ENCODE measurements around the gene NCOA6. TPM values are rescaled to one million over a fixed set of nuclear protein-coding genes. Genes with fewer than 3 reads are reported as not detected.

Gene NCOA6
- total RNA-seq, 2 experiments from 2014 or later: 8.8 to 24.4 TPM

DNA sequence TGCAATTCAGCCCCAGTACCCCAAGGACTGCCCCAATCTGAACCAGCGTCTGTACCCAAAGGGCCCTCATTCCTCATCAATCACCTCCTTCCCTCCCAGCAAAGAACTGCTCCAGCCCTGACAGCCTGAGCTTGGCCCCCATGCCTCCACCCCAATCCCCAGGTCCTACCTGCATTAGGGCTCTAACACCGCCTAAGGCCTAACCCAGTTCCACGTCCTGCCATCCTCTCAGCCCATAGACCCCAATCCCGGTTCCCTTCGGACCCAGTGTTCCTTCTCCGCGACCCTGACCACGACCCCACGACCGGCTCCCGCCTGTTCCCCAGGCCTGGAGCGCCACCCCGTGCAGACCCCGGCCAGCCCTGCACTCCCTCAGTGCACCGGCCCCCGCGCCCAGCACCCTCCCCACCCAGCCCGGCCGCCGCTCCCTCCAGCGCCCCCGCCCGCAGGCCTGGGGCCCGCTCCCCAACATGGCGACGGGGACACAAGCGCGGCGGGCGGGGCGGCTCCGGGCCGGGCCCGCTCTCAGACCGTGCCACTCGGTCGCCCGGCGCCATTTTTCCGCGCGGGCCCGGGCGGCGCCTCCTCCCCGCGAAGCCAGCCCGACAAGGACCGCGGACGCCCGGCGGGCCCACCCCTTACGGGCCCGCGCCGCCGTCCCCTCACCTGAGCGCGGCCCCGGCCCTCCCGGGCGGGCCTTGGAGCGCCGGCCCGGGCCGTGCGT, 483 bp downstream of the NCOA6 start:
- Histone ChIP-seq H4K20me1 (ENCODE audit: insufficient read depth, low read length) (peaks cover 10% of the 10 kb centered on the region; the same call in 1 of the 2 replicates), H3K36me3 (ENCODE audit: insufficient read depth, low read length) (no peaks in the 10 kb centered on the region), H3K79me2 (ENCODE audit: insufficient read depth, low read depth, low read length) (peaks cover 31% of the 10 kb centered on the region), H3K4me1 (ENCODE audit: insufficient read depth, low read length, poor library complexity, severe bottlenecking) (peaks cover 18% of the 10 kb centered on the region), H3K9me3 (ENCODE audit: low read length) (no peaks in the 10 kb centered on the region), H3K4me2 (ENCODE audit: low read length) (peak overlapping the region; percentile 91), H3K9me2 (ENCODE audit: insufficient read depth, low read length) (no peaks in the 10 kb centered on the region), H3K27ac (ENCODE audit: low read depth, low read length, poor library complexity, severe bottlenecking) (peak overlapping the region; percentile 61), H3K4me3 (ENCODE audit: low read depth, low read length, poor library complexity, severe bottlenecking) (peak overlapping the region; percentile 84), H2AFZ (ENCODE audit: low read length) (peak overlapping the region; percentile 38)
- intact Hi-C loops (cut with micrococcal nuclease; ENCODE audit: unreplicated experiment): no loop called here
- TF ChIP-seq EZH2phosphoT487 (IDR thresholded peaks at IDR 0.05; ENCODE audit: borderline replicate concordance, low read depth, low read length): no peak
- TF ChIP-seq, protein P1, sequence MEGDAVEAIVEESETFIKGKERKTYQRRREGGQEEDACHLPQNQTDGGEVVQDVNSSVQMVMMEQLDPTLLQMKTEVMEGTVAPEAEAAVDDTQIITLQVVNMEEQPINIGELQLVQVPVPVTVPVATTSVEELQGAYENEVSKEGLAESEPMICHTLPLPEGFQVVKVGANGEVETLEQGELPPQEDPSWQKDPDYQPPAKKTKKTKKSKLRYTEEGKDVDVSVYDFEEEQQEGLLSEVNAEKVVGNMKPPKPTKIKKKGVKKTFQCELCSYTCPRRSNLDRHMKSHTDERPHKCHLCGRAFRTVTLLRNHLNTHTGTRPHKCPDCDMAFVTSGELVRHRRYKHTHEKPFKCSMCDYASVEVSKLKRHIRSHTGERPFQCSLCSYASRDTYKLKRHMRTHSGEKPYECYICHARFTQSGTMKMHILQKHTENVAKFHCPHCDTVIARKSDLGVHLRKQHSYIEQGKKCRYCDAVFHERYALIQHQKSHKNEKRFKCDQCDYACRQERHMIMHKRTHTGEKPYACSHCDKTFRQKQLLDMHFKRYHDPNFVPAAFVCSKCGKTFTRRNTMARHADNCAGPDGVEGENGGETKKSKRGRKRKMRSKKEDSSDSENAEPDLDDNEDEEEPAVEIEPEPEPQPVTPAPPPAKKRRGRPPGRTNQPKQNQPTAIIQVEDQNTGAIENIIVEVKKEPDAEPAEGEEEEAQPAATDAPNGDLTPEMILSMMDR (conservative IDR thresholded peaks at IDR 0.05; ENCODE audit: low read length): peak; percentile 53
- ChIA-PET CTCF (ENCODE audit: unreplicated experiment) (no interaction called here), POLR2A (interaction anchor here (0.9 kb wide), 1 partner anchor 14 kb away, joined by 3 read pairs; no protein-coding TSS in a partner anchor)
- BruUV-seq (replicated peaks): no TSS peak
- peak; percentile 83 for DNase-seq (ENCODE audit: low spot score)

DNA sequence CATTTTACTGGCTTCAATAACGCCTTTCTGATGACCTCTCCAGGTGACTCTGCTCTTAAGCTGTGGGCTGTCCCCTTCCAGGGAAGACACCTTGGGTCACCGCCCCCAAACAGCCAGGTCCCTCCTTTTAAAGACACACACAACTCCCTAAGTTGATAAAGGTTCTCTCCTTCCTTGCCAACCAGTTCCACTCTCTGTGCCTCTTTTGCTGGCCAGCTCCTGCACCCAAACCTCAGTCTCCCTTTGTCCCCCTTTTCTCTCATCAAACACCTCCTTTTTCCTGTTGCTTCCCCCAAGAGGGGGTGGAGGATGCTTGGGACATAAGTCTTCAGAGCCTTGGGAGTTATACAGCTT, 1.0 kb downstream of the NCOA6 start:
- intact Hi-C loops (cut with micrococcal nuclease; ENCODE audit: unreplicated experiment): no loop called here
- no peaks in the 10 kb centered on the region for H3K36me3 ChIP-seq (ENCODE audit: insufficient read depth, low read length)
- DNase-seq (ENCODE audit: low spot score): peak; percentile 83
- H3K79me2 ChIP-seq (ENCODE audit: insufficient read depth, low read depth, low read length): peaks cover 33% of the 10 kb centered on the region
- ChIA-PET POLR2A (interaction anchor here (0.6 to 0.9 kb wide), 2 partner anchors 13 to 357 kb away, joined by 3 read pairs; no protein-coding TSS in a partner anchor), CTCF (ENCODE audit: unreplicated experiment) (no interaction called here)
- peak overlapping the region; percentile 61 for H3K27ac ChIP-seq (ENCODE audit: low read depth, low read length, poor library complexity, severe bottlenecking)
- H3K4me2 ChIP-seq (ENCODE audit: low read length): peak overlapping the region; percentile 91
- peak overlapping the region; percentile 84 for H3K4me3 ChIP-seq (ENCODE audit: low read depth, low read length, poor library complexity, severe bottlenecking)
- H4K20me1 ChIP-seq (ENCODE audit: insufficient read depth, low read length): peaks cover 16% of the 10 kb centered on the region; the same call in 1 of the 2 replicates
- peak overlapping the region; percentile 38; the same call in 1 of the 2 replicates for H2AFZ ChIP-seq (ENCODE audit: low read length)
- H3K9me2 ChIP-seq (ENCODE audit: insufficient read depth, low read length): no peaks in the 10 kb centered on the region
- no peak for TF ChIP-seq EZH2phosphoT487 (IDR thresholded peaks at IDR 0.05; ENCODE audit: borderline replicate concordance, low read depth, low read length)
- TF ChIP-seq, protein P1 (conservative IDR thresholded peaks at IDR 0.05; ENCODE audit: low read length): no peak
- BruUV-seq (replicated peaks): no TSS peak
- peaks cover 18% of the 10 kb centered on the region for H3K4me1 ChIP-seq (ENCODE audit: insufficient read depth, low read length, poor library complexity, severe bottlenecking)
- H3K9me3 ChIP-seq (ENCODE audit: low read length): no peaks in the 10 kb centered on the region

DNA sequence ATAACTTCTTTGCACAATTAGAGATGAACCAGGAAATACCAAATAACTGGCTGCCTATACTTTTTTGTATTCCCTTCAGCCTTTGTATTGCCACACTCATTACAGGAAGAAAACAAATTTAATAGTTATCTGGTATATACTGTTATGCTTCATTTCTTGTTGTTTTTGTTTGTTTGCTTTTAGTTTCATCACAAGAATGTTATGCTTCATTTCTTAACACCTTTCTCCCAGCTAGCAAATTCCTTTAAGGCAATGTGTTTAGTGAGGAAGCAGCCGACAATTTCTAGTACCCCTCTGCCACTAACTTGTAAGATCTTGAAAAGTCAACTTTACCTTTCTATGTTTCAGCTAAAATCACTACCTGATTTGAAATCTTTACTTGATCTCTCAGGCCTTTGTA, 1.4 kb downstream of the NCOA6 start:
- TSS peak; percentile 56 for BruUV-seq (replicated peaks)
- Histone ChIP-seq H3K4me3 (ENCODE audit: low read depth, low read length, poor library complexity, severe bottlenecking) (peak overlapping the region; percentile 84), H3K79me2 (ENCODE audit: insufficient read depth, low read depth, low read length) (peaks cover 37% of the 10 kb centered on the region), H3K27ac (ENCODE audit: low read depth, low read length, poor library complexity, severe bottlenecking) (no peak overlapping the region), H3K36me3 (ENCODE audit: insufficient read depth, low read length) (no peaks in the 10 kb centered on the region), H3K9me2 (ENCODE audit: insufficient read depth, low read length) (no peaks in the 10 kb centered on the region), H3K4me1 (ENCODE audit: insufficient read depth, low read length, poor library complexity, severe bottlenecking) (peaks cover 18% of the 10 kb centered on the region), H3K9me3 (ENCODE audit: low read length) (no peaks in the 10 kb centered on the region), H4K20me1 (ENCODE audit: insufficient read depth, low read length) (peaks cover 19% of the 10 kb centered on the region; the same call in 1 of the 2 replicates), H2AFZ (ENCODE audit: low read length) (no peak overlapping the region), H3K4me2 (ENCODE audit: low read length) (peak overlapping the region; percentile 91)
- intact Hi-C loops (cut with micrococcal nuclease; ENCODE audit: unreplicated experiment): no loop called here
- ChIA-PET POLR2A (interaction anchor here (0.6 to 0.9 kb wide), 2 partner anchors 13 to 356 kb away, joined by 3 read pairs; no protein-coding TSS in a partner anchor), CTCF (ENCODE audit: unreplicated experiment) (no interaction called here)
- TF ChIP-seq EZH2phosphoT487 (IDR thresholded peaks at IDR 0.05; ENCODE audit: borderline replicate concordance, low read depth, low read length): no peak
- TF ChIP-seq, protein P1 (conservative IDR thresholded peaks at IDR 0.05; ENCODE audit: low read length): no peak
- no peak for DNase-seq (ENCODE audit: low spot score)

Data from OCI-LY7 (cell line).